OCI-LY3 (cell line): ENCODE measurements around the gene NPRL2.

ENCODE experiments used
- H2AFZ ChIP-seq: fragments of 200-600, 300-600 bp; shearing (Covaris generic); 2 replicates; pipeline ENCODE4 v1.6.0; 2014; ENCODE audit warnings: antibody characterized with exemption, low read depth, low read length
- H3K27ac ChIP-seq: fragments of 200-600, 300-600 bp; sonication (generic); 2 replicates; pipeline ENCODE4 v1.5.1; 2014; ENCODE audit warnings: mild to moderate bottlenecking, low read length, moderate library complexity, mixed read lengths
- H3K27me3 ChIP-seq: fragments of 200-600, 300-600 bp; sonication (generic); 2 replicates; pipeline ENCODE4 v1.6.1; 2014; ENCODE audit warnings: low read depth, low read length, mixed read lengths
- H3K36me3 ChIP-seq: fragments of 200-600, 300-600 bp; sonication (generic); replicated peaks from 2 replicates; pipeline ENCODE3; 2014; ENCODE audit warnings: low read depth, low read length, mixed read lengths
- H3K4me1 ChIP-seq: fragments of 300-600, 200-600 bp; sonication (generic); 2 replicates; pipeline ENCODE4 v1.6.1; 2014; ENCODE audit warnings: low read length, mixed read lengths
- H3K4me2 ChIP-seq: fragments of 200-600, 300-600 bp; sonication (generic); 2 replicates; pipeline ENCODE4 v1.6.1; 2014; ENCODE audit warnings: low read length, mixed read lengths
- H3K4me3 ChIP-seq: fragments of 300-600, 200-600 bp; sonication (generic); 2 replicates; pipeline ENCODE4 v1.5.1; 2014; ENCODE audit warnings: antibody characterized with exemption, mild to moderate bottlenecking, low read length, moderate library complexity
- H3K79me2 ChIP-seq: fragments of 300-600, 200-600 bp; shearing (Covaris generic); 2 replicates; pipeline ENCODE4 v1.6.1; 2014; ENCODE audit warnings: mild to moderate bottlenecking, low read length, mixed read lengths
- H3K9ac ChIP-seq: fragments of 300-600, 200-600 bp; shearing (Covaris generic); 2 replicates; pipeline ENCODE4 v1.6.0; 2014; ENCODE audit warnings: mild to moderate bottlenecking, low read length, moderate library complexity
- H3K9me3 ChIP-seq: fragments of 200-600, 300-600 bp; shearing (Covaris generic); 2 replicates; pipeline ENCODE4 v1.6.1; 2014; ENCODE audit warnings: low read length, mixed read lengths; ENCODE audit not compliant: insufficient read depth
- H4K20me1 ChIP-seq: fragments of 200-600, 300-600 bp; sonication (generic); 2 replicates; pipeline ENCODE4 v1.6.1; 2016; ENCODE audit warnings: low read length, mixed read lengths; ENCODE audit not compliant: insufficient read depth
- CTCF ChIP-seq: fragments of 200-600, 300-600 bp; sonication (generic); IDR thresholded peaks from 2 replicates; pipeline ENCODE4 v1.5.1; 2014; ENCODE audit warnings: antibody characterized with exemption, low read length, low read depth
- EZH2phosphoT487 ChIP-seq: fragments of 200-600 bp; shearing (Covaris generic); IDR thresholded peaks from 2 replicates; pipeline ENCODE4 v1.6.1; 2018; ENCODE audit warnings: antibody characterized with exemption, mixed run types, low read depth

NPRL2 gene

GRCh38 chr3:50388016-50388719 is 37.6 kb upstream of the NPRL2 start:
- no peak overlapping the region for H3K27ac ChIP-seq
- H3K4me1 ChIP-seq: no peaks in the 10 kb centered on the region
- no peaks in the 10 kb centered on the region for H3K79me2 ChIP-seq
- H3K4me3 ChIP-seq: no peak overlapping the region
- no peaks in the 10 kb centered on the region for H3K27me3 ChIP-seq
- TF ChIP-seq CTCF (peak; percentile 45), EZH2phosphoT487 (no peak)
- H3K9ac ChIP-seq: no peak overlapping the region
- no peak overlapping the region for H2AFZ ChIP-seq
- H4K20me1 ChIP-seq: no peaks in the 10 kb centered on the region
- no peaks in the 10 kb centered on the region for H3K36me3 ChIP-seq
- H3K9me3 ChIP-seq: no peaks in the 10 kb centered on the region
- H3K4me2 ChIP-seq: no peak overlapping the region

GRCh38 chr3:50385754-50386153 is 35.2 kb upstream of the NPRL2 start:
- no peak overlapping the region for H2AFZ ChIP-seq
- no peak overlapping the region for H3K27ac ChIP-seq
- no peaks in the 10 kb centered on the region for H3K4me1 ChIP-seq
- H3K79me2 ChIP-seq: no peaks in the 10 kb centered on the region
- no peaks in the 10 kb centered on the region for H3K9me3 ChIP-seq
- H3K4me2 ChIP-seq: no peak overlapping the region
- TF ChIP-seq EZH2phosphoT487 (no peak), CTCF (no peak)
- H4K20me1 ChIP-seq: no peaks in the 10 kb centered on the region
- no peak overlapping the region for H3K4me3 ChIP-seq
- no peaks in the 10 kb centered on the region for H3K36me3 ChIP-seq
- no peak overlapping the region for H3K9ac ChIP-seq
- H3K27me3 ChIP-seq: no peaks in the 10 kb centered on the region

DNA sequence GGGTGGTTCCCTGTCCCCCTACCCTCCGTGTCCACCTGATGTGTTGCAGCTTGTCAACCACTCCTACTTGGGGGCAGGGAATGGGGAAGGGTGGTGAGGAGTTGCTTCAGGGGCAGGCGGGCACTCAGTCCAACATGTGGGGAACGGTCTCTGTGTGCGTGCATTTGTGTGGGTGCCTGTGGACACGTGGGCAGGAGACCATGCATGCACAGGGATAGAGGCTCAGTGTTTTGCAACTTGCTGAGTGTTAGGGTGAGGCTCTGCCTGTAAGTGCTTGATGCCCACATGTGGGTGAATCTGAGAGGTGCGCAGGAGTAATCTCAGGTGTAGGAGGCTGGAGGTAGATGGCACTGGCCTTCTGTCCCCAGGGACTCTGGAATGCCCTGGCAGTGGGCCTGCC is 33.2 kb upstream of the NPRL2 start:
- Histone ChIP-seq H3K4me1 (no peaks in the 10 kb centered on the region), H3K4me2 (no peak overlapping the region), H2AFZ (no peak overlapping the region), H3K4me3 (no peak overlapping the region), H3K79me2 (no peaks in the 10 kb centered on the region), H3K36me3 (no peaks in the 10 kb centered on the region), H3K9ac (no peak overlapping the region), H3K9me3 (no peaks in the 10 kb centered on the region), H4K20me1 (no peaks in the 10 kb centered on the region), H3K27me3 (no peaks in the 10 kb centered on the region), H3K27ac (no peak overlapping the region)
- no peak for TF ChIP-seq EZH2phosphoT487

DNA sequence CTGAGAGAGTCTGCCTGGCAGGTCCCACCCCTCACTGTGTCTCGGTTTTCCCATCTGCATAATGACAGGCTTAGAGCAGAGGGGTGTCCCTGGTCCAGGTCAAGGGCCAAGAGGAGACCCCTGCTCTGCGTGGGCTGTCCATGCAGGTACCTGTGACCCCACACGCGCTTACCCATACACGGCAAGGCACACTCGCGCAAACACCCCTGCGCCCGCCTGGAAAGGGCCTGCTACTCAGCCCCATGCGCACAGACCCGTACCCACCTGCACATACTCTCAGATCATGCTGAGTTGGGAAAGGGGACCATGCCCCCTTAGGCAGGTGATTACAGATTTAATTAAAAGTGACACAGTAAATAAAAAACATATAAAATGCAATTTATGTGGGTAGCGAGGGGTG is 32.1 kb upstream of the NPRL2 start:
- no peaks in the 10 kb centered on the region for H4K20me1 ChIP-seq
- H3K79me2 ChIP-seq: no peaks in the 10 kb centered on the region
- no peak overlapping the region for H3K9ac ChIP-seq
- H3K9me3 ChIP-seq: no peaks in the 10 kb centered on the region
- H3K27ac ChIP-seq: no peak overlapping the region
- no peak overlapping the region for H3K4me2 ChIP-seq
- no peaks in the 10 kb centered on the region for H3K4me1 ChIP-seq
- no peaks in the 10 kb centered on the region for H3K27me3 ChIP-seq
- no peak for TF ChIP-seq CTCF
- no peak for TF ChIP-seq EZH2phosphoT487
- no peak overlapping the region for H3K4me3 ChIP-seq
- H3K36me3 ChIP-seq: no peaks in the 10 kb centered on the region
- H2AFZ ChIP-seq: no peak overlapping the region
